Measurements from ENCODE around the gene YY1AP1.
"Not testable (repeated sequence)": the region's sequence is repeated elsewhere in the genome, so short reads cannot be mapped to it uniquely, and the experiment has no call there.

Gene YY1AP1

GRCh38 chr1:155645648-155646047, 42.9 kb downstream of the YY1AP1 start:
- DNase-seq (ENCODE audit: low spot score), result no peak

- no peak for DNase-seq (ENCODE audit: low spot score)
These were observed 43.5 kb downstream of the YY1AP1 start for GRCh38 chr1:155645034-155645598.

GRCh38 chr1:155643230-155643629, 45.3 kb downstream of the YY1AP1 start:
- DNase-seq (ENCODE audit: low spot score), result no peak

GRCh38 chr1:155642559-155643180, 45.9 kb downstream of the YY1AP1 start:
- DNase-seq (ENCODE audit: low spot score), result not testable (repeated sequence)

GRCh38 chr1:155640367-155640766, 48.2 kb downstream of the YY1AP1 start:
- no peak for DNase-seq (ENCODE audit: low spot score)

- DNase-seq (ENCODE audit: low spot score), result no peak
These were observed 52.0 kb downstream of the YY1AP1 start for GRCh38 chr1:155636397-155637153.

GRCh38 chr1:155626428-155626827, 62.1 kb downstream of the YY1AP1 start:
- DNase-seq (ENCODE audit: low spot score), result not testable (repeated sequence)

GRCh38 chr1:155623357-155623756, 65.2 kb downstream of the YY1AP1 start:
- DNase-seq (ENCODE audit: low spot score), result no peak

GRCh38 chr1:155622191-155622590, 66.4 kb downstream of the YY1AP1 start:
- DNase-seq (ENCODE audit: low spot score), result no peak

GRCh38 chr1:155613226-155613625, 75.3 kb downstream of the YY1AP1 start:
- DNase-seq (ENCODE audit: low spot score), result not testable (repeated sequence)

GRCh38 chr1:155610257-155610647, 78.3 kb downstream of the YY1AP1 start:
- DNase-seq (ENCODE audit: low spot score), result not testable (repeated sequence)

GRCh38 chr1:155609515-155610256, 78.9 kb downstream of the YY1AP1 start, which contains the start of gene MSTO1:
Gene MSTO1 (plus strand): TSS chr1:155610218. CDS start chr1:155610249, 31 bp downstream.
- DNase-seq (ENCODE audit: low spot score), result peak; percentile 95
